ENCODE data around the gene GIGYF1. TPM values are rescaled to one million over a fixed set of nuclear protein-coding genes. Genes with fewer than 3 reads are reported as not detected.

GIGYF1 gene
- total RNA-seq, 4 donors from 2014 or later = 9.7 to 90.9 (median 31.9) TPM

- Histone ChIP-seq H3K4me3 (no peak overlapping the region), H3K36me3 (no peaks in the 10 kb centered on the region), H3K9me3 (no peaks in the 10 kb centered on the region), H3K27ac (peak overlapping the region; percentile 19 to 45), H3K4me1 (peaks cover 12 to 28% of the 10 kb centered on the region in 2 donors), H3K27me3 (no peaks in the 10 kb centered on the region)
- intact Hi-C loops (cut with DNase I; ENCODE audit: low total_unique reads) = loop anchor here (10.0 kb wide), 2 partner anchors 122 to 222 kb away; partner anchors contain the start of gene SPACDR
- DNase-seq = no peak
- TF ChIP-seq CTCF (IDR thresholded peaks at IDR 0.05) (no peak), POLR2A (IDR thresholded peaks at IDR 0.05) (no peak)
These were observed 6.8 kb downstream of the GIGYF1 start for GRCh38 chr7:100687261-100687660.

- peak overlapping the region; percentile 19 to 45 for H3K27ac ChIP-seq
- H3K4me1 ChIP-seq = peaks cover 12 to 28% of the 10 kb centered on the region in 2 donors
- H3K4me3 ChIP-seq = no peak overlapping the region
- intact Hi-C loops (cut with DNase I; ENCODE audit: low total_unique reads) = loop anchor here (10.0 kb wide), 2 partner anchors 122 to 222 kb away; partner anchors contain the start of gene SPACDR
- TF ChIP-seq POLR2A (IDR thresholded peaks at IDR 0.05) (no peak), CTCF (IDR thresholded peaks at IDR 0.05) (no peak)
- no peaks in the 10 kb centered on the region for H3K27me3 ChIP-seq
- DNase-seq = no peak
- no peaks in the 10 kb centered on the region for H3K36me3 ChIP-seq
- H3K9me3 ChIP-seq = no peaks in the 10 kb centered on the region
These were observed 7.2 kb downstream of the GIGYF1 start for GRCh38 chr7:100686822-100687211.

GRCh38 chr7:100686201-100686821 is 7.7 kb downstream of the GIGYF1 start:
- DNase-seq = no peak
- Histone ChIP-seq H3K4me3 (no peak overlapping the region), H3K9me3 (no peaks in the 10 kb centered on the region), H3K27ac (peak overlapping the region in 1 of 2 donors; percentile 45), H3K27me3 (no peaks in the 10 kb centered on the region), H3K36me3 (no peaks in the 10 kb centered on the region), H3K4me1 (peaks cover 12 to 28% of the 10 kb centered on the region in 2 donors)
- intact Hi-C loops (cut with DNase I; ENCODE audit: low total_unique reads) = loop anchor here (10.0 kb wide), 2 partner anchors 122 to 222 kb away; partner anchors contain the start of gene SPACDR
- TF ChIP-seq CTCF (IDR thresholded peaks at IDR 0.05) = no peak
- no peak for TF ChIP-seq POLR2A (IDR thresholded peaks at IDR 0.05)

- H3K9me3 ChIP-seq = no peaks in the 10 kb centered on the region
- no peak for DNase-seq
- peak overlapping the region in 1 of 2 donors; percentile 45 for H3K27ac ChIP-seq
- no peaks in the 10 kb centered on the region for H3K36me3 ChIP-seq
- peaks cover 8 to 22% of the 10 kb centered on the region in 2 donors for H3K4me1 ChIP-seq
- intact Hi-C loops (cut with DNase I; ENCODE audit: low total_unique reads) = loop anchor here (10.0 kb wide), 2 partner anchors 121 to 221 kb away; partner anchors contain the start of gene SPACDR
- TF ChIP-seq CTCF (IDR thresholded peaks at IDR 0.05) = no peak
- TF ChIP-seq POLR2A (IDR thresholded peaks at IDR 0.05) = no peak
- no peak overlapping the region for H3K4me3 ChIP-seq
- no peaks in the 10 kb centered on the region for H3K27me3 ChIP-seq
These were observed 8.4 kb downstream of the GIGYF1 start for GRCh38 chr7:100685631-100686145.

GRCh38 chr7:100685049-100685605 is 8.9 kb downstream of the GIGYF1 start:
- no peak overlapping the region for H3K27ac ChIP-seq
- no peaks in the 10 kb centered on the region for H3K9me3 ChIP-seq
- no peaks in the 10 kb centered on the region for H3K36me3 ChIP-seq
- H3K4me3 ChIP-seq = no peak overlapping the region
- H3K27me3 ChIP-seq = no peaks in the 10 kb centered on the region
- intact Hi-C loops (cut with DNase I; ENCODE audit: low total_unique reads) = loop anchor here (10.0 kb wide), 2 partner anchors 120 to 220 kb away; partner anchors contain the start of gene SPACDR
- no peak for DNase-seq
- TF ChIP-seq POLR2A (IDR thresholded peaks at IDR 0.05) (no peak), CTCF (IDR thresholded peaks at IDR 0.05) (no peak)
- H3K4me1 ChIP-seq = peaks cover 8 to 19% of the 10 kb centered on the region in 2 donors
